Endothelial cell of umbilical vein (primary cell): ENCODE measurements around the gene NTMT1. TPM values are rescaled to one million over a fixed set of nuclear protein-coding genes. Genes with fewer than 3 reads are reported as not detected.

Source experiments
- BruUV-seq: library from RNA; stranded (reverse); fragments of 400-500 nt; replicated peaks from 2 replicates; lab custom pipeline; 2021; lab: Mats Ljungman, UMichigan
- CTCF ChIA-PET: fragments of 300-600, 350-600 bp; sonication (Branson Sonifier 250); formaldehyde crosslinking; loops from one replicate; lab custom pipeline; 2021; ENCODE audit warnings: antibody characterized with exemption, inconsistent platforms; lab: Charles Lee
- POLR2A ChIA-PET: fragments of 300-600, 350-600 bp; sonication (Branson Sonifier 250); formaldehyde crosslinking; loops from one replicate; lab custom pipeline; 2021; ENCODE audit warnings: antibody characterized with exemption, inconsistent platforms; lab: Charles Lee
- DNase-seq: peaks from one replicate; pipeline ENCODE4 v3.0.0-alpha.2; 2011; ENCODE audit warnings: low read depth, low spot score
- FAIRE-seq: peaks from 2 replicates; lab custom pipeline; 2011; peaks lifted over from hg19 to GRCh38; lab: Jason Lieb, UNC
- H2AFZ ChIP-seq: 2 replicates; pipeline ENCODE4 v1.6.0; 2012; ENCODE audit warnings: low read depth, low read length, control low read depth, inconsistent platforms
- H3K27ac ChIP-seq: 2 replicates; pipeline ENCODE4 v1.5.1; 2011; ENCODE audit warnings: low read depth, mild to moderate bottlenecking, control low read depth, low read length, moderate library complexity; ENCODE audit not compliant: insufficient read depth
- H3K27me3 ChIP-seq, 2 experiments: 2 replicates each; pipeline versions ENCODE4 v1.6.0 to v1.6.1; 2011; ENCODE audit warnings: low read length in 2 of 2, mixed read lengths in 1 of 2; ENCODE audit not compliant: control insufficient read depth in 2 of 2, insufficient read depth in 2 of 2
- H3K36me3 ChIP-seq, 2 experiments: 2 replicates in 1 of 2; 3 replicates in 1 of 2; pipeline ENCODE4 v1.5.1; 2011; ENCODE audit warnings: low read length in 2 of 2, mild to moderate bottlenecking in 1 of 2, moderate library complexity in 1 of 2; ENCODE audit not compliant: control insufficient read depth in 2 of 2, insufficient read depth in 2 of 2; ENCODE audit errors: extremely low read depth in 1 of 2
- H3K4me1 ChIP-seq: 3 replicates; pipeline ENCODE4 v1.5.1; 2011; ENCODE audit warnings: mild to moderate bottlenecking, low read length; ENCODE audit not compliant: control insufficient read depth, insufficient read depth; ENCODE audit errors: extremely low read depth
- H3K4me2 ChIP-seq: 2 replicates; pipeline ENCODE4 v1.6.1; 2011; ENCODE audit warnings: low read length, control low read depth, mixed read lengths; ENCODE audit not compliant: insufficient read depth
- H3K4me3 ChIP-seq, 3 experiments: fragments of 200-600 bp in 1 of 3; sonication (generic), shearing (Covaris generic) in 1 of 3; replicated peaks in 1 of 3; 2 replicates each; pipeline ENCODE4 v1.5.1; 2011 to 2016; ENCODE audit warnings: control low read depth in 3 of 3, low read length in 3 of 3, mild to moderate bottlenecking in 2 of 3, inconsistent platforms in 1 of 3, low read depth in 1 of 3, moderate library complexity in 1 of 3; ENCODE audit not compliant: insufficient read depth in 1 of 3
- H3K79me2 ChIP-seq: 2 replicates; pipeline ENCODE4 v1.6.0; 2012; ENCODE audit warnings: low read length, inconsistent platforms; ENCODE audit not compliant: control insufficient read depth, insufficient read depth
- H3K9ac ChIP-seq: replicated peaks from 2 replicates; pipeline ENCODE3; 2011; ENCODE audit warnings: low read length, control low read depth; ENCODE audit not compliant: insufficient read depth; ENCODE audit errors: extremely low read depth
- H3K9me1 ChIP-seq: replicated peaks from 3 replicates; pipeline ENCODE4 v1.6.0; 2011; ENCODE audit warnings: mild to moderate bottlenecking, low read length; ENCODE audit not compliant: control insufficient read depth, insufficient read depth; ENCODE audit errors: extremely low read depth
- H3K9me3 ChIP-seq: replicated peaks from 2 replicates; pipeline ENCODE4 v1.5.1; 2012; ENCODE audit warnings: low read length, inconsistent platforms; ENCODE audit not compliant: control insufficient read depth, insufficient read depth
- H4K20me1 ChIP-seq: replicated peaks from 2 replicates; pipeline ENCODE3; 2011; ENCODE audit warnings: mild to moderate bottlenecking, low read length; ENCODE audit not compliant: control insufficient read depth, insufficient read depth; ENCODE audit errors: extremely low read depth
- EZH2 ChIP-seq: IDR thresholded peaks from 2 replicates; pipeline ENCODE4 v1.6.1; 2012; ENCODE audit warnings: borderline replicate concordance, low read depth, mild to moderate bottlenecking, moderate library complexity, low read length, inconsistent platforms; ENCODE audit not compliant: severe bottlenecking
- GATA2 ChIP-seq: IDR thresholded peaks from 2 replicates; pipeline ENCODE4 v1.7.0; 2011; ENCODE audit warnings: low read depth, mild to moderate bottlenecking, moderate library complexity, mixed read lengths, low read length; ENCODE audit not compliant: insufficient read length, insufficient read depth
- JUN ChIP-seq: IDR thresholded peaks from 2 replicates; pipeline ENCODE4 v1.6.1; 2011; ENCODE audit warnings: borderline replicate concordance, low read depth; ENCODE audit not compliant: insufficient read length, insufficient read depth
- MAX ChIP-seq: IDR thresholded peaks from 2 replicates; pipeline ENCODE4 v1.6.1; 2011; ENCODE audit not compliant: insufficient read depth, insufficient read length
- MYC ChIP-seq: IDR thresholded peaks from one replicate; pipeline ENCODE4 v1.6.1; 2011; ENCODE audit warnings: mild to moderate bottlenecking, low read depth, low read length
- POLR2A ChIP-seq: IDR thresholded peaks from 2 replicates; pipeline ENCODE4 v1.6.1; 2012; ENCODE audit warnings: low read depth, mild to moderate bottlenecking, control low read depth, low read length
- POLR2AphosphoS5 ChIP-seq: IDR thresholded peaks from 2 replicates; pipeline ENCODE4 v1.6.1; 2012; ENCODE audit warnings: low read depth, mild to moderate bottlenecking, control low read depth, low read length, moderate library complexity; ENCODE audit not compliant: insufficient read depth
- dilution Hi-C: fragments of 300-500 bp; cut with MboI; formaldehyde crosslinking; loops from one replicate; pipeline ENCODE4 v1.15.0; 2019; ENCODE audit warnings: low sequenced_read_pairs; ENCODE audit not compliant: extremely low pct_ligation_motif_present
- intact Hi-C: fragments of 100-400 bp; cut with micrococcal nuclease; formaldehyde crosslinking; loops from one replicate; pipeline ENCODE4 v1.10.0; 2022
- polyA plus RNA-seq, 4 experiments: library from polyadenylated mRNA; depleted of rRNA in 3 of 4; stranded (reverse) in 3 of 4; unstranded in 1 of 4; fragments of >200 nt; gene quantifications; 2 replicates each; pipeline versions ENCODE4 v1.2.1 to v1.2.3, GENCODE V29; 2011 to 2012; ENCODE audit warnings: missing spikeins in 1 of 4
- total RNA-seq: library from RNA; stranded (reverse); gene quantifications from 2 replicates; pipeline ENCODE4 v1.2.3, GENCODE V29; 2021
- TF ChIP-seq, protein P1 (sequence below), 2 donors: IDR thresholded peaks; 1 replicate in 1 of 2; 2 replicates in 1 of 2; pipeline ENCODE4 v1.5.1; 2011; ENCODE audit warnings: low read length in 2 of 2, mild to moderate bottlenecking in 2 of 2, moderate library complexity in 2 of 2, control low read depth in 1 of 2, inconsistent platforms in 1 of 2, low read depth in 1 of 2; ENCODE audit not compliant: insufficient read depth in 1 of 2; ENCODE audit errors: extremely low read depth in 1 of 2

The NTMT1 gene
- total and polyA plus RNA-seq, 2 donors (not counting 3 experiments of a cell fraction or from before 2014, with no cell fraction given): 47.6 to 58.3 TPM

- Histone ChIP-seq H3K4me2 (peak within 1 kb of the TSS; percentile 76), H3K9me3 (no peaks in the 10 kb centered on the region), H3K9me1 (no peaks in the 10 kb centered on the region), H3K36me3 (peaks cover 5 to 23% of the 10 kb centered on the region in 2 experiments), H4K20me1 (no peaks in the 10 kb centered on the region), H3K27me3 (no peaks in the 10 kb centered on the region), H3K4me3 (peak within 1 kb of the TSS; percentile 77 to 97 (median 83)), H3K4me1 (peaks cover 10% of the 10 kb centered on the region), H3K9ac (peak within 1 kb of the TSS; percentile 87), H3K79me2 (peaks cover 24% of the 10 kb centered on the region), H2AFZ (peak within 1 kb of the TSS; percentile 56), H3K27ac (peak within 1 kb of the TSS; percentile 48)
- intact Hi-C loops: loop anchor here (1.0 to 2.0 kb wide), 5 partner anchors 15 to 148 kb away; partner anchors contain the start of gene NTMT1
- BruUV-seq: no TSS peak
- CTCF ChIA-PET: interaction anchor here (0.6 to 2.2 kb wide), 14 partner anchors 15 to 503 kb away, joined by 3 to 19 read pairs (median 4); partner anchors contain the start of gene PTGES
- no peak for TF ChIP-seq MAX
- no peak for TF ChIP-seq EZH2
- TF ChIP-seq, protein P1, sequence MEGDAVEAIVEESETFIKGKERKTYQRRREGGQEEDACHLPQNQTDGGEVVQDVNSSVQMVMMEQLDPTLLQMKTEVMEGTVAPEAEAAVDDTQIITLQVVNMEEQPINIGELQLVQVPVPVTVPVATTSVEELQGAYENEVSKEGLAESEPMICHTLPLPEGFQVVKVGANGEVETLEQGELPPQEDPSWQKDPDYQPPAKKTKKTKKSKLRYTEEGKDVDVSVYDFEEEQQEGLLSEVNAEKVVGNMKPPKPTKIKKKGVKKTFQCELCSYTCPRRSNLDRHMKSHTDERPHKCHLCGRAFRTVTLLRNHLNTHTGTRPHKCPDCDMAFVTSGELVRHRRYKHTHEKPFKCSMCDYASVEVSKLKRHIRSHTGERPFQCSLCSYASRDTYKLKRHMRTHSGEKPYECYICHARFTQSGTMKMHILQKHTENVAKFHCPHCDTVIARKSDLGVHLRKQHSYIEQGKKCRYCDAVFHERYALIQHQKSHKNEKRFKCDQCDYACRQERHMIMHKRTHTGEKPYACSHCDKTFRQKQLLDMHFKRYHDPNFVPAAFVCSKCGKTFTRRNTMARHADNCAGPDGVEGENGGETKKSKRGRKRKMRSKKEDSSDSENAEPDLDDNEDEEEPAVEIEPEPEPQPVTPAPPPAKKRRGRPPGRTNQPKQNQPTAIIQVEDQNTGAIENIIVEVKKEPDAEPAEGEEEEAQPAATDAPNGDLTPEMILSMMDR (IDR thresholded peaks at IDR 0.05; ENCODE audit: extremely low read depth in 1 of 2, insufficient read depth in 1 of 2, low read depth in 1 of 2, low read length in 2 of 2): peak; percentile 92 to 99
- no peak for TF ChIP-seq GATA2
- no peak for TF ChIP-seq MYC
- TF ChIP-seq POLR2AphosphoS5: peak; percentile 95
- peak; percentile 68 for TF ChIP-seq POLR2A
- no peak for TF ChIP-seq JUN
- DNase-seq (peak; percentile 98), FAIRE-seq (peak; percentile 98)
- POLR2A ChIA-PET: no interaction called here
- dilution Hi-C loops: no loop called here
Observed at GRCh38 chr9:129641750-129642585, 16.0 kb downstream of the NTMT1 start, which contains the start of gene ASB6. TSS of gene ASB6 (minus strand) at chr9:129642151. CDS start at chr9:129641999, 152 bp downstream.
